Pulmonary artery endothelial cell (primary cell): ENCODE results near the gene TAMALIN. TPM values are rescaled to one million over a fixed set of nuclear protein-coding genes. Genes with fewer than 3 reads are reported as not detected.

Experiments
- DNase-seq: peaks from one replicate; pipeline ENCODE4 v3.0.0-alpha.2; 2011; ENCODE audit warnings: low read depth, low spot score
- total RNA-seq: library from RNA; depleted of rRNA; stranded (reverse); fragments of >200 nt; gene quantifications from 2 replicates; pipeline ENCODE4 v1.2.3, GENCODE V29; 2014

The TAMALIN gene
- total RNA-seq, 1 donor from 2014 or later: 42.7 TPM

GRCh38 chr12:52013626-52014310, 7.0 kb downstream of the TAMALIN start:
- no peak for DNase-seq

GRCh38 chr12:52014567-52015530, 8.1 kb downstream of the TAMALIN start:
- DNase-seq: no peak

DNA sequence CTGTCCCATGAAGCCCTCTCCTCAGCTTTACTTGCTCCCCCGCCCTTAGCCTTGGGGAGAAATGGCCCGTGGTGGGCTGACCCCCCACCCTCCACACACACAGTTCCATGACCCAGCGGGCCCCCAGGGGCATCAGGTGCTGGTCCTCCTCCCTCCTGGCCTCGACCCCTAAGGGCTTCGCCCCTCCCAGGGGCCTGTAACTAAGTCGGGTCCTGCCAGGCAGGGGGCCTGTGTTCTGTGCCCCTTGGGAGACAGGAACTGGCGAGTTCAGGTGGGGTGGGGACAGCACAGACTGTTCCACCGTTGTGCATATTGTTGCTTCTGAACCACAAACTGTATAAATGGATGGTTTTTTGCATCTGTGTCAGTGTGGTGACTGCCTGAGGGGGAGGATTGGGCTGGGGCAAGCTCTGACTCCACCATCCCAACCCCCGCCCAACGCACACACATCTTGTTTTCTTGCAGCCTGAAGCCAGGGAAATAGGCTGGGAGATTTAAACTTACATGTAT, 8.8 kb downstream of the TAMALIN start:
- no peak for DNase-seq

DNA sequence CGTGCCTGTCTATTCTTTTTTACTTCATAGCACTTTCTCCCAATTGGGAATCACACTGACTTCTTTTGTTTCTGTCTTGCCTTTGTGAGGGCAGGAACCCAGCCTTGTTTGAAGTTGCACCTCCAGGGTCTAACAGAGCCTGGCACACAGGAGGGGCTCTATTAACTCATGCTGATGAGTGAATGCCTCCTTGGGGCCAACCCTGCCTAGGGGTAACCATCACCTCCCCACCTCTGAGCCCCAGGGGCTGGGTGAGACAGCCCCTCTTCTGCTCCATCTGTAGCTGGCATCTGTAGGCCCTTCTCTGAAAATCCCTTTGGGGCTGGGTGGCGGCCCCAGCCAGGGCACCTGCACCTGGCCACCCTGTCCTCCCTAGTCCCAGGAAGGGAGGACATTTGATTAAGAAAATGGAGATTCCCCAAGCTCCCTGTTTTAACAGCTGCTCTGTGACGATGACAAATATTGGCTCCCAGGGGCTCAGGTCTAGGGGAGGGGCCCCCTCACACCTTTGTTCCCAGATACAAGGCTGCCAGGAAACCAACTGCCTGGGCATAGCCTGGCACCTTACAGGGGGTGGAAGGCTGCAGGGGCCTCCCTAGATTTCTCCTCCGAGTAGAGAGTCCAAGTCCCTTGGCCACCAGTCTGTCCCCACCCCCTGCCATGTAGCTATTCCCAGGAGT, 11.8 kb downstream of the TAMALIN start:
- DNase-seq: no peak

DNA sequence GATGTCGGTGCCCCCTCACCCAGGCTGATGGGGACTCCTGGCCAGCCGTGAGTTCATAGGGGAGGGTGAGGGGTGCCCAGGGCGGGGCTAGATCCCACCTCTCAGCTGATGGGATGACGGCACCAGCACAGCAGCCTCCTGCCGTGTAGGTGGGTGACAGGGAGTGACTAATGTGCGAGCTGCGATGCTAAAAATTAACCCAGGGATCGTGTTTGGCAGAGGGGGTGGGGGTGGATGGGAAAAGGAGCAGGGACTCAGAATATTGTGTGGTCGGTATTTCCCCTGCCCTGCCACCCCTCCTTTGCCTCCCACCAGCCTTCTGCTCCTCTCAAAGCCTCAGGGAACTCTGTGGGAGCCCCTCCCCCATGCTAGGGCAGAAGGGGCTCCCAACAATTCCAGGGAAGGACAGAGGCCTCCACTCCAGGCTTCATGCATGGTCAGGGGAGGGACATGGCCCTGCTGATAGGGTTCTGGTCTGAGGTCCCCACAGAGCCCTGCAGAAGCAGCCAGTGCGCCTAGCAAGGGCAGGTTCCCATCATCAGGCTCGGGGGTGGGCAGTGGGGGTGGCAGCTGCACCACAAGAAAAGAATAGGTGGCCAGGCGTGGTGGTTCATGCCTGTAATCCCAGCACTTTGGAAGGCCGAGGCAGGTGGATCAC, 12.5 kb downstream of the TAMALIN start:
- DNase-seq: no peak

DNA sequence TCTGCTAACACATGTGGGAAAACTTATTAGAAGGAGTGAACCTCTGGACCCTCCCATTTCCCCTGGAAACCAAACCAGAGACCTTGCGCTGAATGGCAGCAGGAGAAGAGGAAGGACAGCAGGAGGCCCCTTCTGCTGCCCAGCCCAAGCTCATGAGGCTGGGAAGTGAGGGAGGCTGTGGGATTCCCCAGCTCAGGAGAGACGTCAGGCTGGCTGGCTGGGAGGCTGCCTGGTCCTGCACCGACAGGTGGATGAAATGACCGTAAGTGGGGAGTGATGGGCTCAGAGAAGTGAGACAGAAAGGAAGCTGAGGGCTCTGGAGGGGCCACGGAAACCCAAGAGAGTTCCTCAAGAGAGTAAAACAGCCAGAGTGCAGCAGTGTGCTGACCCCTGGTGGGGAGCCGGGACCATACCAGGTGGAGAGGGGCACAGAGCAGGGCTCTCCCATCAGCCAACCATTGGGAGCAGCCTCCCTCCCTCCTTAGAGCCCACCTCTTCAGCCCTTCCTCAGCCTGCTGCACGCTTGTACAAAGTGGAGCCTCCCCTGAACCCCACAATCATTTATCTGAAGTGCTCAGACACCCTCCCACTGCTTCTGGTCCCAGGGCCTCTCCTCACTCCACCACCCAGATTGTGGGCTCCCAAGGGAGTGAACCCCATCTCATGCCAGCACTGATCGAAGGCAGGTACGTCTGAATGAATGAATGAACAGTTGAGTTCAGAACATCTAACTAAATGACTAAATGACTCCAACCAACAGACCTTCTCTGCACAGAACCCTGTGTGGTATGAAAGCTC, 14.0 kb downstream of the TAMALIN start:
- no peak for DNase-seq

DNA sequence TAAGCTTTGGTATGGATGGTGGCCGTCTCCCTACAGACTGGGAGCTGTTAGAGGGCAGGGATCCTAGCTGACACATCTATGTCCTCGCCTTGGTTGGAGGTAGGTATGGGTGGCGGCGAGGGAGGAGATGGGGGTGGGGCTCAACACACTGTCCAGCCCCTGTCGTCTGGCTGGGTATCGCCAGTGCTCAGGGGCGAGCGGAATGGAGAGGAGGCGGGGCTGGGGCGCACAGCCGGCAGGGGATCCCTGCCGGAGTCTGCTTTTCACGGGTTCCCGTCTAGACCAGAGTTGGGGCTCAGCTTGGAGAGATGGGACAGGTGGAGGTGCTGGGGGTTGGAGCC, 16.1 kb downstream of the TAMALIN start:
- no peak for DNase-seq

DNA sequence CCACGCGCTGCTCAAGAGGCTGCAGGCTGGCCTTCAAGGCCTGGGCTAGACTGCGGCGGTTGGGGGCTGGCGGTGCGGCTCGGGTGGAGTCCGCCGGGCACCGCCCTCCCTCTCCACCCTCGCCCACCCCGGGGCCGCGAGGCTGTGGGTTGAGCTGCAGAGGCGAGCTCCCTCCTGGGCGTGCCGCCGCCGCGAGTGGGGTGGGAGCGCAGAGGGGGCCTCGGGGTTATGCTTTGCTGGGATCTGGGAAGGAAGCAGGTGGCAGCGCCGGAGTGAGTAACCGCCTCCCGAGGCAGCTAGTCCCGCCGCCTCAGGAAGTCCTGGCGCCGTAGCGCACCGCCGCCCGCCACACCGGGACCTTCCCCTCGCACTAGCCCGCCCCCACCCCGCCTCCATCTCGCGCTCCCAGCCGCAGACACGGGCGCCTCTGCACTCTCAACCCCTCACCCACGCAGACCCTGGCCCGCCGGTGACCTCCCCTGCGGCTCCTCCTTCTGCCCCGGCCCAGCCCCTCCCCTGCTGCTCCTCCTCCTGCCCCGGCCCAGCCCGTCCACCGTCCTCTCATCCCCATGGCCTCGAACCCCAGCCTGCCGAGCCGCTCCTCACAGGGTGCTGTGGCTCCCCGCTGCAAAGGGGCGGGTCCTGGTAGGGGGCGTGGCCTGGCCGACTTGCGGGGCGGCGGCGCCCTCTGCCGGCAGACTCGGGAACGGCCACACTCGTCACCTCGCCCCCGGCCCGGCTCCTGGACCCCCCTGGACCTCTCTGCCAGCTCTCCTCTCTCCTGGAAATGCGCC, 16.6 kb downstream of the TAMALIN start:
- DNase-seq: no peak

DNA sequence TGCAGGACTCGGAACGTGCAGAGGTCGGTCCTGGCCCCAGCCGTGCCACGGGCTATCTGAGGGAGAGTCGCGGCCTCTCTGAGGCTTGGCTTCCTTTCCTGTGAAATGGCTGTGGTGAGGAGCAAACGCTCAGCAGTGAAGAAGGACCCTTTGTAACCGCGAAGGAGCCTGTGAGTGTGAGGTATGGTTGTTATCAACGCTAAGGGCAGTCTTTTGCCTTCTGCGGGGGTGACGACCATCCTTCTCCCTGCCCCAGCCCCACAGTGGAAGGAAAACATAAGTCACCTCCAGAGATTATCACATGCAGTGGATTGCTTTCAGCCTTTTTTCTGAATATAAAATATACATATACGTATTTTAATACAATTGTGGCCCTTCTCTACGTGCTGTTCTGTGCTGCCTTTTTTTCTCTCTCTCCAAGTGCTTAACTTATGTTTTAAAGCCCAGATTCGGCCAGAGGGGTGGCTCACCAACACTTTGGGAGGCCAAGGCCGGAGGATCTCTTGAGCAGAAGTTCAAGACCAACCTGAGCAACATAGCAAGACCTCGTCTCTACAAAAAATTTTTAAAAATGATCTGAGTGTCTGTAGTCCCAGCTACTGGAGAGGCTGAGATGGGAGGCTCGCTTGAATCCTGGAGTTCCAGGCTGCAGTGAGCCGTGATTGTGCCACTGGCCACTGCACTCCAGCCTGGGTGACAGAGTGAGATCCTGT, 17.4 kb downstream of the TAMALIN start:
- DNase-seq: no peak

GRCh38 chr12:52024845-52025230, 18.1 kb downstream of the TAMALIN start:
- no peak for DNase-seq

- DNase-seq: no peak
These were observed 19.5 kb downstream of the TAMALIN start for GRCh38 chr12:52026263-52026662.

- DNase-seq: no peak
These were observed 20.5 kb downstream of the TAMALIN start for GRCh38 chr12:52027085-52027843.

DNA sequence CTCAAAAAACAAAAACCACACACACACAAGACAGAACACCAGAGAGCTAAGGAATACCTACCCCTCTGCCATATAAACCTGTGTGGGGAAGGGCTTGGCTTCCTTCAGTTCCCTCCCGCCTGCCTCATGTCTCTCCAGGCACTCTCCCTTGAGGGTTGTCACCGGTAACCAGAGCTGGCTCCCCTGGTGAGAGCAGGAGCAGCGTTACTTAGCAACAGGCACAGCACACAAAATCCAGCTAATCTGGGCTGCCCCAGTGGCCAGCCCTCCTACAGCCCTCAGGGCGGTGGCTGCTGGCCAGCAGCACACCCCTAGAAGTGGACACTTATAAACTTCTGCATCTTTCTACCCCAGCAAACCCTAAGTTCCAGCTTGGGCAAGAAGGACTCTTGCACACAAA, 22.9 kb downstream of the TAMALIN start:
- DNase-seq: no peak

GRCh38 chr12:52032446-52032803, 25.7 kb downstream of the TAMALIN start:
- DNase-seq: no peak

DNA sequence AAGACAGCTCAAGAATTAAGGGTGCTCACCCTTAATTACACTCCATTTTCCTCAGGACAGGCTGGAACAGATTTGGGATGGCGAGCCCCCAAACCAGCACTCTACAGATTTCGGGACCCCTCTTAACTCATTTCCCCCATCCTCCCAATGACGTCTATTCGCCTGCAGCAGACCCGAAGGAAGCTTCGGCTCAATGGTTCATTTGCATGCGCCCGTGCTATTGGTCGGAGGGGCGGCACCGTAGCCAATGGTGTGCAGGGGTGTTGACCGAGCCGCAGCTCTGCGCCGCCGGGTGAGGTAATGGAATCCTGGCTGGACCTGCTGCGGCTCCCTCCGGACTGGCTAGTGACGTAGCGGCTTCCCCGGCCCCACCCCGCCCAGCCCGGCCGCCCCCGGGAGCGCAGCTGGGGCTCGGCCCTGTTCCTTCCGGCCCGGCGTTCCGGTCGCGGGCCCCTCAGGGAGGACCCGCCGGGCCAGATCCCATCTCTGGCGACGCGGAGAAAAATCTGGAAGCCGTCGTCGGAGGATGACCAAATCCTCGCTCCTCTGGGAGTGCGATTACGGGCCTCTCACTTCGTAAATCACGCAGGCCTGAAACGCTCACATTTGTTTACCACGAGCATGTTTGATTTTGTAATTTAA, 26.2 kb downstream of the TAMALIN start:
- peak; percentile 94 for DNase-seq

DNA sequence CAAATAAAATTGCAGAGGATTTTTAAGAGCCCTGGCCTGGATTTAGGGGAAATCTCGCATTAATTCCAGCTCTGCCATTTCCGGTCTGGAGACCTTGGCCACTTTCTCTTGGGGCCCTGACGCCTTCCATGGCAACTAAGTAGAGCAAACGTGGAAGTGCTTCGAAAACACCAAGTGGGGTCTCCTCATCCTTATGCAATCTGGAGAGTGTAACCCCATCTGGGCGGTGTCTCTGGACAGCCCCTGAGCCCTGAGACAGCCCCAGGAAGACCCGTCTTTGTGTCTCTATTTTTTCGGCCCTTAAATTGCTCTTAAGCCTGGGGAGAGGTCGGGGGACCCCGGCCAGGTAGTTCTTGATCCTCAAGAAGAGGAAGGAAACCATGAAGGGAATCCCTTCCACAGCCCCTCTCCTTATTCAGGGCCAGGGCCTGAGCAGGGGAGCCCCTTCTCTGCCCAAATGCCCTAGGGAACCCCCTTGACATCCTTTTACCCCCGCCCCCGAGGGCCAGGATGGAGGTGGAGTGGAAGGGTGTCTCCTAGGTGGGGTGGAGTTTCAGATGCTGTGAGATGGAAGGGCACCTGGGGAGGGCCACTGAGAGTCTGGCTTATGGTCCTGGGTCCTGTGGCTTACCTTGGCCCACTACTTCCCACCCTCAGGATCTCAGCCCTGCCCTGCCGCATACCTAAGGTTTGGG, 26.8 kb downstream of the TAMALIN start:
- DNase-seq: no peak

DNA sequence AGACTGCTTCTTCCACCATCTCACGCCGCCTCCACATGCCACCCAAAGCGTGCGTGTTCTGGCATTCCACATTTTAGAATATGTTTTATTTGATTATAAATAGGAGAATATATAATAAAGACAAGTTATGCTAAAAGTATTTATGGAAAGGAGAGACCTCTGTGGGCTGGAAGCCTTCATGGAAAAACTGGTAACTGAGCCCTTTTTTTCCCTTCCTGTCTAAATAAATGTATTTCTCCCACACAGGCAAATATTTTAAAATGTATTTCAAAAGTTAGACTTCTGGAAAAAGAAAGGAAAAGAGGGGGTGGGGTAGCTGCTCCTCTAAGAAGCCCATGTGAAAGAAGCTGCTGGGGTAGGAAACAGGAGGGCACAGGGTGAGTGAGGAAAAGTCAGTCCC, 28.4 kb downstream of the TAMALIN start:
- no peak for DNase-seq
